Cardiac muscle cell (in vitro differentiated cells and primary cell): Measurements from ENCODE around the gene ARMCX6. TPM values are rescaled to one million over a fixed set of nuclear protein-coding genes. Genes with fewer than 3 reads are reported as not detected.

Experiments
- DNase-seq, 2 donors: peaks; one replicate each; pipeline versions ENCODE4 v3.0.0 to v3.0.0-alpha.2; 2010 to 2017; ENCODE audit warnings: low read depth in 1 of 2, low spot score in 1 of 2
- H3K27ac ChIP-seq: fragments of 200-600 bp; sonication (generic); 2 replicates; pipeline ENCODE4 v1.5.1; 2016
- H3K27me3 ChIP-seq: fragments of 200-600 bp; sonication (generic); 2 replicates; pipeline ENCODE4 v1.6.0; 2016; ENCODE audit warnings: control low read depth
- H3K36me3 ChIP-seq: fragments of 200-600 bp; sonication (generic); 2 replicates; pipeline ENCODE4 v1.5.1; 2016; ENCODE audit warnings: control low read depth
- H3K4me1 ChIP-seq: fragments of 200-600 bp; sonication (generic); 2 replicates; pipeline ENCODE4 v1.8.1; 2017; ENCODE audit warnings: low read depth, mild to moderate bottlenecking, mixed run types
- H3K4me3 ChIP-seq: fragments of 200-600 bp; sonication (generic); 2 replicates; pipeline ENCODE4 v1.5.1; 2016; ENCODE audit warnings: mild to moderate bottlenecking
- H3K9me3 ChIP-seq: fragments of 200-600 bp; sonication (generic); 2 replicates; pipeline ENCODE4 v1.5.1; 2017; ENCODE audit warnings: low read depth, mild to moderate bottlenecking, control low read depth
- CTCF ChIP-seq: IDR thresholded peaks from 2 replicates; pipeline ENCODE4 v1.5.1; 2012; ENCODE audit warnings: low read depth, mild to moderate bottlenecking, low read length
- polyA plus RNA-seq: library from polyadenylated mRNA; unstranded; fragments of >200 nt; fragmentation: Nextera tagmentation; extraction: Ambion mirVana; gene quantifications from 2 replicates; pipeline ENCODE4 v1.2.1, GENCODE V29; 2016
- total RNA-seq: library from RNA; depleted of rRNA; stranded (reverse); fragments of >200 nt; gene quantifications from 2 replicates; pipeline ENCODE4 v1.2.3, GENCODE V29; 2016

Gene ARMCX6
- total RNA-seq (73.1 and 75.1 TPM in 2 replicates), polyA plus RNA-seq (104 and 112 TPM in 2 replicates)

- no peaks in the 10 kb centered on the region for H3K9me3 ChIP-seq
- no peaks in the 10 kb centered on the region for H3K36me3 ChIP-seq
- H3K27ac ChIP-seq = peak within 1 kb of the TSS; percentile 87
- DNase-seq = peak; percentile 76 to 79
- no peaks in the 10 kb centered on the region for H3K27me3 ChIP-seq
- peak within 1 kb of the TSS; percentile 47 for H3K4me3 ChIP-seq
- TF ChIP-seq CTCF = peak; percentile 29
- H3K4me1 ChIP-seq = peaks cover 21% of the 10 kb centered on the region
Observed at GRCh38 chrX:101617211-101618191, at the start of gene ARMCX6. Gene ARMCX6, minus strand, starts transcription at chrX:101618000. Its CDS starts 1,380 bp downstream, at chrX:101616620.

DNA sequence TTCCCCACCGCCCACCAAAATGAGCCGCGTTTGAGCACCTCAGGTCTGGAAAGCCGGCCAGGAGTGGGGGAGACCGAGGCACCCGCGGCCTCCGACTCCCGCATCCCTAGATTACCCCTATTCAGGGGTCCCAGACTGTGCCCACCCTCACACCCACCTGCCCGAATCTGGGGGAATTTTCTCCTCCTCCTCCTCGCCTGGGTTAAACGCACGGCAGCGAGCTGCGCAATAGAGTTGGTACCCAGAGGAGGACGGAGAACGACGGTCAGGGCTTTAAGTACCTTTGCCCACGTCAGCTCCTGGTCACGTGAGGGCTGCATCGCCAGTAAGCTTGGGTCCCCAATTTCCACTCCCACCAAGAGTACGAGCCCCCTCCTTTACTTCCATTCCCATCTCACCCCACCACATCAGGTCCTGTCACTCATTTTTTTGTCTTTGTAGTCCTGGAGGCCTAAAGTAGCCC is 41.8 kb upstream of the ARMCX6 start, which contains the start of gene ARMCX2:
Gene ARMCX2 (minus strand): TSS at position 250 of the 463 bp plus-strand sequence. CDS start 2,262 bp downstream, outside the sequence.
- DNase-seq = peak; percentile 66 to 72
- no peaks in the 10 kb centered on the region for H3K27me3 ChIP-seq
- H3K27ac ChIP-seq = no peak within 1 kb of the TSS
- no peaks in the 10 kb centered on the region for H3K9me3 ChIP-seq
- peaks cover 4% of the 10 kb centered on the region for H3K36me3 ChIP-seq
- H3K4me3 ChIP-seq = peak within 1 kb of the TSS; percentile 60
- no peaks in the 10 kb centered on the region for H3K4me1 ChIP-seq
- TF ChIP-seq CTCF = no peak

DNA sequence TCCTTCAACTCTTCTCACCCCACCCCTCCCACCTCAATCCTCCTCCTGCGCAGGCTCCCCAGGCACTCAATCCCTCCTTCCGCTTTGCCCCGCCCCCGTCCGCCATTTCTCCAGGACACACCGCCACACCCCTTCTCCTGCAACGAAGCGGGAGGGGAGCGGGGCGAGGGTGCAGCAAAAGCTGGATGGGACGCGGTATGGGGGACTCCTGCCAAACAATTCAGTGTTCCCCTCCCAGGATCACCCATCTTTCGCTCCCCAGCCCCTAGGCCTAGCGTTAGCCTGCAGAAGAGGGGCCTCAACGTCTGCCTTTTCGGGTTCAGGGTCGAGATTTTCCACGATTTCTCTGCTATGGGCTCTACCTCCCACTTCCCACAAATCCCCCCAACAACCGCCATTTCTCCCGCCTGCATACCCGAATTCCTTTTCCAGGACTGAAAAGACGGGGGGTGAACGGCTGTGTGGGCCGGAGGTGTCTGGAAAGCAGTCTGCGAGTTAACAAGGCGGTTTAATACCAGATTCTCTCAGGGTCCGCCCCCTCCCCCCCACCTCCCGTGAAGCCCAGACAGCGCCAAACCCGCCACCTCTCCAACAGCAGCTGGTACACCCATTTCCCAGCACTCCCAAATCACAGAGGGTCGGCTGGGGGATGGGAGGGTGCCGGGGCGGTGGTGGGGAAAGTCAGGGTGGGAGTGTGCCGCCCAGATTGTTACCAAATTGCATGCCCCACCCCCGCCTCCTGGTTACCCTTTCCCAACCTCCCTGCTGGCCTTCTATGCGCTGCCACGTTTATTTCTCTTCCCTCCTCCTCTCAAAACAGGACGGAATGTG is 41.1 kb upstream of the ARMCX6 start:
- DNase-seq = peak; percentile 58 to 64
- H3K36me3 ChIP-seq = peaks cover 4% of the 10 kb centered on the region
- TF ChIP-seq CTCF = no peak
- H3K27ac ChIP-seq = no peak overlapping the region
- H3K4me3 ChIP-seq = peak overlapping the region; percentile 60
- H3K27me3 ChIP-seq = no peaks in the 10 kb centered on the region
- no peaks in the 10 kb centered on the region for H3K4me1 ChIP-seq
- no peaks in the 10 kb centered on the region for H3K9me3 ChIP-seq

DNA sequence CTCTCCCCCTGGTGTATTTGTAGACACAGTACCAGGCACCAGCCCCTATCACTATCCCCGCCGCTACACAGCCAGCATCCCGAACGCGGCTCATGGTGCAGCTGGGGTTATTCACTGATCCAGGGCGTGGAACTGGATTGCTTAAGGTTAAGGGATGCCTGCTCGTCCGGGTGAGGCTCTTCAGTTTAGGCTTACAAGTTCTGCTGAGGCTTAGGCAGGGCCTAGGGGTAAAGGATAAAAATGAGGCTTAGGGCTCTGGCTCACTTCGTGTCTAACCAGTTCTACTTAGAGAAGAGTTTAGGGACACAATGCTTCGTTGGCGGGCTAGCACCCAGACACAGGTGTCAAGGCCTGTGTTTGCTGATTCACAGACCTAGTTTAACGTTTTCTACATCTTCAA is 39.7 kb upstream of the ARMCX6 start:
- no peak for DNase-seq
- Histone ChIP-seq H3K27ac (no peak overlapping the region), H3K4me1 (no peaks in the 10 kb centered on the region), H3K36me3 (peaks cover 4% of the 10 kb centered on the region), H3K9me3 (no peaks in the 10 kb centered on the region), H3K4me3 (no peak overlapping the region), H3K27me3 (no peaks in the 10 kb centered on the region)
- no peak for TF ChIP-seq CTCF

GRCh38 chrX:101656817-101657216 is 39.0 kb upstream of the ARMCX6 start:
- Histone ChIP-seq H3K9me3 (no peaks in the 10 kb centered on the region), H3K27ac (no peak overlapping the region), H3K36me3 (peaks cover 4% of the 10 kb centered on the region), H3K27me3 (no peaks in the 10 kb centered on the region), H3K4me1 (no peaks in the 10 kb centered on the region), H3K4me3 (no peak overlapping the region)
- no peak for DNase-seq
- no peak for TF ChIP-seq CTCF
